ENCODE data around the gene DMRTA2.

The DMRTA2 gene

DNA sequence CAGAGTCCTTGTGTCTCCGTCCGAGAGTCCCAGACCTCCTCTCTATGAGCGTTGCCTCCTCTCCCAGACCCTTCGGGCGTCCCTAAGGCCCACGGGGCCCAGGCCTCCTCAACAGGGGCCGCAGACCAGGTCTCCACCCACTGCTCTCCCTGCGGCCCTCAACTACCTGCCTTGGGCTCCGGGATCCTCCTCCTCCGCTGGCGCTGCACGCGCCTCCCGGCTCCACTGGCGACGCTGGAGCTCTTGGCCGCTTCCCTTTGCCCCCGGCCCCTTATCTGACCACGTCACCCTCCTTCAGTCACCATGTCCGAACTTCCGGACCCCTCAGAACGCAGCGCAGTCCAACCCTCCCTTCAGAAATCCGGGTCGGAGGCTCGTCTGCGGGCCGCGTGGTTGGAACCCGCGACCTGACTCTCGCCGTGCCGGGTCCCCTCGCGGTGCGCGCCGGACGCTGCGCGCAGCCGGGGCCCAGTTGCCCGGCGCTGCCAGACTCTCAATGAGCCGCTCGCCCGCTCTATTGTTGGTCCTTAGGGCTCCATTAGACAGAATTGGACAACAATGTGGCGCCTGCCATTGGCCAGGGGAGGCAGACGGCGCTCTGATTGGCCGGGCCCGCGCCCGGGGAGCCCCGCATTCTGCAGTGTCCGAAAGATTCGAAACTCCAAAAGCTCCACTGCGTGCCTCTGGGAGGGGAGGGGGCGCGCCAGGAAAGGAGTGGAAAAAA is at the start of gene DMRTA2:
TSS of gene DMRTA2 (minus strand) at position 498 of the 724 bp plus-strand sequence. CDS start 1,907 bp downstream, outside the sequence.
- in situ Hi-C loops (cut with MboI; ENCODE audit: low sequenced_read_pairs): no loop called here

DNA sequence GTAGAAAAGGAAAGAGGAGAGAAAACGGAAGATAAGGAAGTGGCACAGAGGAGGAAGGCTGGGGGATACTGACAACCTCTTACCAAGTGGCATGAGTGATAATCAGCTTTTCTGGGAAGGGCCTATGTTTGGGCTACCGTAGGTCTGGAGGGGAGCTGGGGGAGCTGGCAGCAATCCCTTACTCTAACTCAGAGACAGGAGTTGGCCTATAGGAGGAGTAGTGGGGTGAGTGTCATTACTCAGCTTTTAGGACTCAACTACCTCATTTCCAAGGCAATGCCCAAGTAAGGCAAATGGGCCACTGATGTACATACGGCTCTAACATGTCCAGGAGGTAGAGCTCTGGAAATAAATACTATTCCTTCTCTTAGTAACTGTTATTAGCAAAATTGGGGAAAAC is 48.7 kb upstream of the DMRTA2 start:
- in situ Hi-C loops (cut with MboI; ENCODE audit: low sequenced_read_pairs): no loop called here

GRCh38 chr1:50462964-50463363 is 39.7 kb upstream of the DMRTA2 start:
- in situ Hi-C loops (cut with MboI; ENCODE audit: low sequenced_read_pairs): no loop called here

GRCh38 chr1:50458507-50458906 is 35.3 kb upstream of the DMRTA2 start:
- in situ Hi-C loops (cut with MboI; ENCODE audit: low sequenced_read_pairs): no loop called here

DNA sequence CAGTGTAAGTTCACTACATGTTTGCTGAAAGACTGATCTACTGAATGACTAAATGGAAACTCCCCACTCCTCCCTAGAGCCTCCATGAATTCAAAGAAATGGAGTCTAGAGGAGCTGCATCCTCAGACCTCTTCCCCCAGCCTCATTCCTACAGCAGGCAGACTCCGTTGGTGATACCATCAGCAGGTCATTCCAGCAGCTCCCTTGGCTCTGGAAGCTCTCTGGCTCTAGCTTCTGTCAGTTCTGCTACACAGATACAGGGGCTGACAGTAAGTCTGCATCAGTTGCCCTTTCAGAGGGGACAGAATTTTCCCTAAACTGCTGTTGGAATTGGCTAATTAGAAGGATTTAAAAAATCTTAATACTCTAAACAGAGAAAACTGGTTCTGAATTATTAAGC is 31.7 kb upstream of the DMRTA2 start:
- in situ Hi-C loops (cut with MboI; ENCODE audit: low sequenced_read_pairs): no loop called here

DNA sequence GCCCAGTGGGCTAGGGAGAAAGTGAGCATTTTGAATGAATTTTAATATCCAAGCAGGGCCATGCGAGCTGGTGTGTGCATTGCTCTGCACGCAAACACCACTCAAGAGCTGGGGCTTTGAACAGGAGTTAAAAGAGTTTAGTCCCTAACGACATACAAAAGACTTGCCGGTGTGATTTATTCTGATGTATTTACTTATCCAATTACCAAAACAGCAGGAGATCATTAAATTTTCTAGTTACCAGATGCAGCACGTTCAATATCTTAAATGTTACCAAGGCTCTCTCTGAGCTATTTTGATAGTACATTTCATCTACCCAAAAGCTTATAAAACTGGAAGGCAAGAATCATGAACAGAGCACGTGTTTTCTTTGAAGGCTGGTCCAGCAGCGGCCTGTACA is 30.0 kb upstream of the DMRTA2 start:
- in situ Hi-C loops (cut with MboI; ENCODE audit: low sequenced_read_pairs): no loop called here

DNA sequence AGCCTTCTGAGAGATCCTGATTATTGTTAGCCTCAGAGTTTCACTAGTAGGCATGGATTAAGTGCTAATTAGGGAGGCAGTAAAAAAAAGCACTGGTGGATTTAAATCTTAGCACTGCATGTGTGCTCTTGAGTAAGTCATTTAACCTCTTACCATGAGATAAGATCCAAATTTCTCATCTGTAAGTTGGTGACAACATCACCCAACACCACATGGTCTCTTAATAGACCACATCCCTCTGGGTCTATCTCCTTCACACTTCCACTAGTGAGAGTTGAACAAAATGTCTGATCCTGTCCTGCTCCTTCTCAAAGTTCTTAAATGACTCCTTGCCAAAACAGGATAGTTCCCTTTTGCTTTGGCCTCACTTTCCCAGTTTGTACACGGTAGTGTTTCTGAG is 29.5 kb upstream of the DMRTA2 start:
- in situ Hi-C loops (cut with MboI; ENCODE audit: low sequenced_read_pairs): no loop called here

GRCh38 chr1:50450861-50451653 is 27.8 kb upstream of the DMRTA2 start:
- in situ Hi-C loops (cut with MboI; ENCODE audit: low sequenced_read_pairs): no loop called here

- in situ Hi-C loops (cut with MboI; ENCODE audit: low sequenced_read_pairs): no loop called here
These were observed 24.7 kb upstream of the DMRTA2 start for GRCh38 chr1:50447961-50448360.

DNA sequence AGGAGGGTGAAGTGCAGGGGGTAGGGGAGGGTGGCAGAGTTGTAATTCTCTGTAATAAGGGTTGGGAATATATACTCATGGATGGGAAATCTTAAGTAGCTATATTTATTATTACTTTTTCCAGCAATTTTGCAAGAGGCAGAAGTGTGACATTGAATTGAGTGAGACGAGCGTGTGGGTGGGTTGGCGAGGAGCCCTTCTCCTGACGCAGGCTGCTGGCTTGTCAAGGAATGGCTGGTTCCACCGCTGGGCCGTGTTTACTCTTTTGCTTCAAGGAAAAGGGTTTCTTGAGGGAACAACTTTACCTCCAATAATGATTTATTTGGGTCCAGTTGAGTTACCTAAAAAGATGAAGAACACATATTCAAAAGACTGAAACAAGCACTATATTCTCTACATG is 17.9 kb upstream of the DMRTA2 start:
- in situ Hi-C loops (cut with MboI; ENCODE audit: low sequenced_read_pairs): no loop called here

DNA sequence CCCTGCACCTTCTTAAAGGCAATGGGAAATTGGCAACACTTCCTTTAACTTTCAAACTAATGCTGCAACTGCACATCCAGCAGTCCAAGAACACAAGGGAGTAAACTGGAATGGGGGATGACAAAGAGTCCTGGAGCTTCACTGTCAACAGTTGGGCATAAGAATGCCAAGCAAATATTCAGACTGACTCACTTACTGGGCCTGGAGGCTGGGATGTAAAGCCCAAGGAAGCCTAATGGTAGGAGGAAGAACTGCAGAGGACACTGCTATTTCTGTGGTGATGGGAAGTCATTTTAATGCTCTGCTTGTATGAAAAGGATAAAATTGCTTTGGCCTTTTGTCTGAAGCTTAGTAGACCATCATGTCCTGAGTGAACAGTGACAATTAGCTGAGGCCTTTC is 15.7 kb upstream of the DMRTA2 start:
- in situ Hi-C loops (cut with MboI; ENCODE audit: low sequenced_read_pairs): no loop called here

- in situ Hi-C loops (cut with MboI; ENCODE audit: low sequenced_read_pairs): no loop called here
These were observed 13.2 kb upstream of the DMRTA2 start for GRCh38 chr1:50436489-50436888.

GRCh38 chr1:50430010-50430405 is 6.8 kb upstream of the DMRTA2 start:
- in situ Hi-C loops (cut with MboI; ENCODE audit: low sequenced_read_pairs): no loop called here

DNA sequence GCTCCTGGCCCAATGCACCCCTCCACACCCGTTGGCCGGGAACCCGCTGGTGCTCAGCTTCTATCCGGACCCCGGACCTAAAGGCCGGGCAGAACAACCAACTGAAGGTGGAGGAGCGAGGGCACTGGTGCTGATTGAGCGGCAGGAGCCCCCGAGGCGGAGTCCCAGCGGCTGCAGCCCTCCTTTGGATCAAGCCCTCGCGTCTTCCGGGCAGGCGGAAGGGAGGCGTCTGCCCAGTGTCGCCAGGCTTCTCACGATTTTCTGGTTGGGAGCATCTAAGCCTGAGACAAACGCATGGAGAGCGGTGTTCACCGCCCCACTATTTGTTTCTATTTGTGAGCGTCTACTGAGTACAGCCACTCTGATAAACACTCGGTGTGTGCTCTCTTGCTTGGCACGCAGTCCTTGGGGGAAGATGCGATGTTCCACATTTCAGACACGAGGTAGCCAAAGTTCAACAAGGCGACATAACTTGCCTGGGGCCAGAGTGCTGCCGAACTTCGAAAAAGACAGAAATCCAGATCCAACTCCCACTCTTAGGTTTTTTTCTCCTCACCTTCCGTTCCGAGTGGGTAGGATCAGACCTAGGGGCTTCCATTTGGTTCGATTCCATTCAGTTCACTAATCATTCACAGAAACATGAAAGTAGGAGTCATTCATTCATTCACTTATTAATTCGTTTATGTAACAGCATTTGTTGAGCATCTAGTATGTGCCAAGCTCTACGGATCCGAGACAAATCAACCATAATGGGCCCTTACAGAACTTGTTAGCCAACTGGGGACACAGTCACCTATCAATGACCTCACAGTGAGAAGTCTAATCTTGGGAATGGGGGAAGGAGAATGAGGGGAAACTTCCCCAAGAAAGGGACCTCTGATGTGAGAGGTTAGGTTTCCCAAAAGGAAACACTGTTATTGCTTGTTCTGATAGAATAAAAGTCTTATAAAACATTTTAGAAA is 4.9 kb upstream of the DMRTA2 start:
- in situ Hi-C loops (cut with MboI; ENCODE audit: low sequenced_read_pairs): no loop called here

DNA sequence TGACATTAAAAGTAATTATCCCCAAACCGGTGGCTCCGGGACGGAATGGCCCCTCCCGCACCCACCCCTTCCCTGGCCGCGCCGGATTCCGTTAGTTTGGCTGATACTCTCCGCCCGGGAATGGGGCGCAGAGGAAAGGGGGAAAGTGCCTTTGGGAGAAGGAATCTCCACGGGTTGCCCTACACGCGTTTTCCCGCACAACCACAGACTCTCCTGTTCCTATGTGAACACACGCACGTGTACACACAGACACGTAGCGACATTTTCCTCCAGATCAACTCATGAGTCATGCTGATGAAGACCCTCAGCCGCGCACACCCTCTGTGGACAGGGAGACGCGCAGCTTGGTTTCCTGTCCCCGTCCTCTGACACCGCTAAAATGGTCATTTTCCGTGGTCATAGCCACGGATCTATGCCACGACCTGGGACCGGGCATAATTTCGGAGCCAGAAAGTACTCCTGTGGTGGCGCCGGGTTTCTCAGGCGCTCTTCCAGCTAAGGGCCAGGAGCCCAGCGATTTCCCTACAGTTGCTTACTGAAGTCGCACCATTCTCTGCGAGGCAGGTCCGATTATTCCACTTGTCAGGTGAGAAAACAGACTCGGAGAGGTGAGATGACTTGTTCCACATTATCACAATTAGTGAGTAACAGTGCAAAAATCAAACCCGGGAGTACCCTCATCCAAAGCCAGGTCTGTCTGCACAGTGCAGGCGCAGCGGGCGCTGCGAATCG is 4.0 kb upstream of the DMRTA2 start:
- in situ Hi-C loops (cut with MboI; ENCODE audit: low sequenced_read_pairs): no loop called here

- in situ Hi-C loops (cut with MboI; ENCODE audit: low sequenced_read_pairs): no loop called here
These were observed 3.5 kb upstream of the DMRTA2 start for GRCh38 chr1:50426702-50427085.

GRCh38 chr1:50426108-50426700 is 3.0 kb upstream of the DMRTA2 start:
- in situ Hi-C loops (cut with MboI; ENCODE audit: low sequenced_read_pairs): no loop called here

- in situ Hi-C loops (cut with MboI; ENCODE audit: low sequenced_read_pairs): no loop called here
These were observed 2.3 kb upstream of the DMRTA2 start for GRCh38 chr1:50425376-50426107.

DNA sequence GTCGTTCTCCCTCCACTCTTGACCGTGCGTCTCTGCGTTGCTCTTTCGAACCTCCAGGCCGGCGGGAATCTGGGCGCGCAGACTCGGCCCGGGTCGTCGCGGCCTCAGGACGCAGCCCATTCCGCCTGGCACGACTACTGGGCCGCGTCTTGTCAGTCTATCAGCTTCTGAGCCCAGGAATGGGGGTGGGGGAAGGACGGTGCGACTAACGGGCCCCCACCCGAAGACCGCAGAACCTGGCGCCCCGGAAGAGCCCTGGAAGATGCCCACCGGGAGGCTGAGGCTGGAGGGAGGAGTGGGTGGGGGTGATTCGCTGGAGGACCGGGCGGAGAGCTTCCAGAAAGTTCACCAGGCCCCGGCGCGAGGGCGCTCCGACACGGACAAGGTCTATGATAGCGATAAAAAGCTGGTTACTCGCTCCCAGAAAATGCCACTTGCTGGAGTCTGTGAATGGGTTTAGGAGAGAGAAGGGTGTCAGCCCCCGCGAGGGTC is 1.7 kb upstream of the DMRTA2 start:
- in situ Hi-C loops (cut with MboI; ENCODE audit: low sequenced_read_pairs): no loop called here
